GM23338 (cell line): ENCODE data around the gene TFB2M. TPM values are rescaled to one million over a fixed set of nuclear protein-coding genes. Genes with fewer than 3 reads are reported as not detected.

Experiments
- ATAC-seq: fragments of 200-7000 bp; cut with Tn5 transposase; 3 replicates; pipeline ENCODE4 v1.9.1; 2020
- DNase-seq: peaks from one replicate; pipeline ENCODE4 v3.0.0-alpha.2; 2015; ENCODE audit warnings: low spot score
- H2AFZ ChIP-seq: fragments of 200-600 bp; sonication (generic); 2 replicates; pipeline ENCODE4 v1.8.0; 2016; ENCODE audit warnings: antibody characterized with exemption, mild to moderate bottlenecking, moderate library complexity
- H3F3A ChIP-seq: fragments of 200-600 bp; sonication (generic); replicated peaks from 2 replicates; pipeline ENCODE4 v1.8.0; 2017; ENCODE audit warnings: antibody characterized with exemption, mixed run types, low read depth
- H3K27ac ChIP-seq: fragments of 200-600 bp; sonication (generic); 2 replicates; pipeline ENCODE4 v1.6.1; 2016; ENCODE audit warnings: low read depth
- H3K27me3 ChIP-seq: fragments of 200-600 bp; sonication (generic); 2 replicates; pipeline ENCODE4 v1.8.0; 2016; ENCODE audit warnings: mild to moderate bottlenecking, mixed run types, moderate library complexity; ENCODE audit not compliant: insufficient read depth
- H3K36me3 ChIP-seq: fragments of 200-600 bp; sonication (generic); 2 replicates; pipeline ENCODE4 v1.8.0; 2016; ENCODE audit warnings: mild to moderate bottlenecking; ENCODE audit not compliant: insufficient read depth
- H3K4me1 ChIP-seq: fragments of 200-600 bp; sonication (generic); 2 replicates; pipeline ENCODE4 v1.8.0; 2016; ENCODE audit warnings: mild to moderate bottlenecking, moderate library complexity; ENCODE audit not compliant: insufficient read depth
- H3K4me2 ChIP-seq: fragments of 200-600 bp; sonication (generic); 2 replicates; pipeline ENCODE4 v1.7.1; 2017; ENCODE audit warnings: mixed run types
- H3K4me3 ChIP-seq: fragments of 200-600 bp; sonication (generic); 2 replicates; pipeline ENCODE4 v1.6.1; 2016; ENCODE audit warnings: mixed run types
- H3K79me2 ChIP-seq: fragments of 200-600 bp; sonication (generic); replicated peaks from 2 replicates; pipeline ENCODE4 v1.8.0; 2017; ENCODE audit warnings: mild to moderate bottlenecking; ENCODE audit not compliant: insufficient read depth
- H3K9me2 ChIP-seq: fragments of 200-600 bp; sonication (generic); 2 replicates; pipeline ENCODE4 v1.8.0; 2017; ENCODE audit not compliant: insufficient read depth
- H4K20me1 ChIP-seq: fragments of 200-600 bp; sonication (generic); replicated peaks from 2 replicates; pipeline ENCODE4 v1.8.0; 2017; ENCODE audit warnings: mild to moderate bottlenecking; ENCODE audit not compliant: insufficient read depth
- H3K27ac Mint-ChIP-seq: 2 replicates; pipeline ENCODE4 v1.8.0; 2020; ENCODE audit warnings: inconsistent platforms, mild to moderate bottlenecking, moderate library complexity, mixed read lengths
- H3K27me3 Mint-ChIP-seq: 3 replicates; pipeline ENCODE4 v1.8.0; 2022; ENCODE audit warnings: low read depth, mild to moderate bottlenecking, moderate library complexity, mixed read lengths, inconsistent platforms; ENCODE audit not compliant: insufficient read depth, poor library complexity
- H3K36me3 Mint-ChIP-seq: 3 replicates; pipeline ENCODE4 v1.8.0; 2021; ENCODE audit warnings: low read depth, mild to moderate bottlenecking, inconsistent platforms, moderate library complexity, mixed read lengths
- H3K4me1 Mint-ChIP-seq: 3 replicates; pipeline ENCODE4 v1.8.0; 2020; ENCODE audit warnings: mild to moderate bottlenecking, inconsistent platforms, mixed read lengths
- H3K4me3 Mint-ChIP-seq: 3 replicates; pipeline ENCODE4 v1.8.0; 2021; ENCODE audit warnings: moderate library complexity, mild to moderate bottlenecking, inconsistent platforms, mixed read lengths
- H3K9me3 Mint-ChIP-seq: 3 replicates; pipeline ENCODE4 v1.8.0; 2020; ENCODE audit warnings: moderate library complexity, mild to moderate bottlenecking, inconsistent platforms, mixed read lengths
- CREB1 ChIP-seq: fragments of 250-450 bp; sonication (Bioruptor Pico); IDR thresholded peaks from 2 replicates; pipeline ENCODE4 v1.5.0; 2020; ENCODE audit warnings: low read depth, mild to moderate bottlenecking, moderate library complexity
- ETS1 ChIP-seq: IDR thresholded peaks from 2 replicates; pipeline ENCODE4 v1.6.1; 2016; ENCODE audit warnings: antibody characterized with exemption
- EZH2phosphoT487 ChIP-seq: fragments of 200-600 bp; sonication (generic); IDR thresholded peaks from one replicate; pipeline ENCODE4 v1.8.1; 2018; ENCODE audit warnings: antibody characterized with exemption; ENCODE audit not compliant: unreplicated experiment
- JUNB ChIP-seq: IDR thresholded peaks from one replicate; pipeline ENCODE4 v1.6.1; 2016; ENCODE audit warnings: antibody characterized with exemption; ENCODE audit not compliant: unreplicated experiment
- POLR2AphosphoS5 ChIP-seq: IDR thresholded peaks from 2 replicates; pipeline ENCODE4 v1.6.1; 2016; ENCODE audit warnings: antibody characterized with exemption, low read depth
- ZNF114 ChIP-seq: fragments of 250-450 bp; sonication (Bioruptor Pico); IDR thresholded peaks from 2 replicates; pipeline ENCODE4 v1.5.0; 2020; ENCODE audit warnings: mild to moderate bottlenecking, moderate library complexity
- ZNF462 ChIP-seq: fragments of 250-450 bp; sonication (Bioruptor Pico); IDR thresholded peaks from 2 replicates; pipeline ENCODE4 v1.5.0; 2020; ENCODE audit warnings: mild to moderate bottlenecking, moderate library complexity
- polyA plus RNA-seq: library from polyadenylated mRNA; unstranded; fragments of >200 nt; fragmentation: Nextera tagmentation; extraction: Ambion mirVana; gene quantifications from 2 replicates; pipeline ENCODE4 v1.2.1, GENCODE V29; 2016
- total RNA-seq: library from RNA; depleted of rRNA; stranded (reverse); fragments of >200 nt; shearing (Covaris generic); gene quantifications from 2 replicates; pipeline ENCODE4 v1.2.3, GENCODE V29; 2014

TFB2M gene
- total and polyA plus RNA-seq, 2 experiments from 2014 or later, result 18.7 to 24.9 TPM

- TF ChIP-seq JUNB (no peak), EZH2phosphoT487 (no peak)
Observed at GRCh38 chr1:246613096-246613758, 47.2 kb upstream of the TFB2M start (continued).

GRCh38 chr1:246609632-246610031 lies 43.6 kb upstream of the TFB2M start:
- no peak overlapping the region for H2AFZ ChIP-seq
- no peak overlapping the region for H3K27ac ChIP-seq
- TF ChIP-seq ETS1 (no peak), ZNF114 (CRISPR knock-in tag) (no peak), POLR2AphosphoS5 (no peak)
- peaks cover 24% of the 10 kb centered on the region for H3K4me1 Mint-ChIP-seq
- DNase-seq (no peak), ATAC-seq (no peak)
- peaks cover 31% of the 10 kb centered on the region for H3K79me2 ChIP-seq
- no peaks in the 10 kb centered on the region for H3K36me3 ChIP-seq
- H3K9me2 ChIP-seq, result no peaks in the 10 kb centered on the region
- peak overlapping the region; percentile 62; the same call in 1 of the 2 replicates for H3K27ac Mint-ChIP-seq
- H4K20me1 ChIP-seq, result no peaks in the 10 kb centered on the region; the same call in 1 of the 2 replicates
- H3K4me3 ChIP-seq, result no peak overlapping the region
- no peaks in the 10 kb centered on the region for H3F3A ChIP-seq
- no peak overlapping the region for H3K4me2 ChIP-seq
- no peak overlapping the region for H3K4me3 Mint-ChIP-seq
- no peaks in the 10 kb centered on the region for H3K9me3 Mint-ChIP-seq
- peaks cover 7% of the 10 kb centered on the region; the same call in 1 of the 2 replicates for H3K4me1 ChIP-seq
- no peaks in the 10 kb centered on the region for H3K27me3 ChIP-seq
- H3K27me3 Mint-ChIP-seq, result peaks cover 7% of the 10 kb centered on the region
- 0 out of 3 replicates have a peak, but pooled peaks cover 2% of the 10 kb centered on the region for H3K36me3 Mint-ChIP-seq

- Mint-ChIP-seq H3K27ac (peak overlapping the region; percentile 62), H3K9me3 (no peaks in the 10 kb centered on the region), H3K4me1 (peaks cover 24% of the 10 kb centered on the region), H3K27me3 (peaks cover 8% of the 10 kb centered on the region), H3K36me3 (0 out of 3 replicates have a peak, but pooled peaks cover under 1% of the 10 kb centered on the region), H3K4me3 (no peak overlapping the region)
- H3K4me3 ChIP-seq, result no peak overlapping the region
- no peaks in the 10 kb centered on the region for H3K36me3 ChIP-seq
- ATAC-seq (peak; percentile 70), DNase-seq (peak; percentile 68)
- peaks cover 40% of the 10 kb centered on the region for H3K79me2 ChIP-seq
- no peaks in the 10 kb centered on the region; the same call in 1 of the 2 replicates for H4K20me1 ChIP-seq
- no peaks in the 10 kb centered on the region for H3F3A ChIP-seq
- H3K27ac ChIP-seq, result peak overlapping the region; percentile 64; the same call in 1 of the 2 replicates
- H3K27me3 ChIP-seq, result no peaks in the 10 kb centered on the region
- peaks cover 7% of the 10 kb centered on the region; the same call in 1 of the 2 replicates for H3K4me1 ChIP-seq
- H2AFZ ChIP-seq, result no peak overlapping the region
- no peak overlapping the region for H3K4me2 ChIP-seq
- H3K9me2 ChIP-seq, result no peaks in the 10 kb centered on the region
- no peak for TF ChIP-seq CREB1 (CRISPR knock-in tag)
- no peak for TF ChIP-seq ZNF114 (CRISPR knock-in tag)
- TF ChIP-seq POLR2AphosphoS5, result no peak
- no peak for TF ChIP-seq ZNF462 (CRISPR knock-in tag)
Observed at GRCh38 chr1:246608616-246609376, 42.7 kb upstream of the TFB2M start.
